DMS114 treated with DMSO at 0.1 percent for 48 hours (cell line): ENCODE results near the gene MPRIP.

Experiments
- DNase-seq: peaks from one replicate; lab custom pipeline; 2025; ENCODE audit not compliant: unreplicated experiment; lab: John Stamatoyannopoulos, UW

Gene MPRIP

DNA sequence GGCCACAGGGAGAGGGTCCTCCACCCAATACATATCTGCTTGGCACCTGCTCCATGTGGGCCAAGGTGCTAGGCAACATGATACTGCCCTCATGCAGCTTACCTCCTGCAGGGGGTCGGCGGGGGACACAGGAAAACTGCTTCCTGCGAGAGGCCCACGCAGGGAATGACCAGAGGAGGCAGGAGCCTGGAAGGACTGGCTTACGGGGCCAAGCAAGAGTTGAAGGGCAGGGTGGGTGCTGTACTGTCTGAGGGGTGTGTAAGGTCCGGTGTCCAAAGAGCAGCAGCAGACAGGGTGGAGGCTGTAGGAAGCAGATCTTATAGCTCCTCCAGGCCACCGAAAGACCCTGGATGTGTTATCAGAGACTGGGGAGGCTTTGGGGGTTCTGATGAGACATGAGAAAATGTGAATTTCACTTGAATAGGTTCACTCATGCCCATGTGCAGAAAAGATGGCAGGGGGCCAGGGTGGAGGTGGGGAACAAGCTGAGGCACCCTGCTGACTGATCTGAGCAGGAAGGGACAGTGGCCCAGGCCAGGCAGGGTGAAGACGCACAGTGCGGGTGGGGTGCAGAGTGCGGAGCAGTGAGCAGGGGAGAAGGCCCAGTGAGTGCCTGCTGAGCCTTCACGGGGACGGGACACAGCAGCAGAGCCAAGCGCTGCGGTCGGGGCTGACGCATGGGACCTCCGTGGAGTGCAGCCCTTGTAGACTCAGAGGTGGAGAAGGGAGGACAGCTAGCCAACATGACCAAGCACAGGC lies 186.4 kb downstream of the MPRIP start:
- no peak for DNase-seq

DNA sequence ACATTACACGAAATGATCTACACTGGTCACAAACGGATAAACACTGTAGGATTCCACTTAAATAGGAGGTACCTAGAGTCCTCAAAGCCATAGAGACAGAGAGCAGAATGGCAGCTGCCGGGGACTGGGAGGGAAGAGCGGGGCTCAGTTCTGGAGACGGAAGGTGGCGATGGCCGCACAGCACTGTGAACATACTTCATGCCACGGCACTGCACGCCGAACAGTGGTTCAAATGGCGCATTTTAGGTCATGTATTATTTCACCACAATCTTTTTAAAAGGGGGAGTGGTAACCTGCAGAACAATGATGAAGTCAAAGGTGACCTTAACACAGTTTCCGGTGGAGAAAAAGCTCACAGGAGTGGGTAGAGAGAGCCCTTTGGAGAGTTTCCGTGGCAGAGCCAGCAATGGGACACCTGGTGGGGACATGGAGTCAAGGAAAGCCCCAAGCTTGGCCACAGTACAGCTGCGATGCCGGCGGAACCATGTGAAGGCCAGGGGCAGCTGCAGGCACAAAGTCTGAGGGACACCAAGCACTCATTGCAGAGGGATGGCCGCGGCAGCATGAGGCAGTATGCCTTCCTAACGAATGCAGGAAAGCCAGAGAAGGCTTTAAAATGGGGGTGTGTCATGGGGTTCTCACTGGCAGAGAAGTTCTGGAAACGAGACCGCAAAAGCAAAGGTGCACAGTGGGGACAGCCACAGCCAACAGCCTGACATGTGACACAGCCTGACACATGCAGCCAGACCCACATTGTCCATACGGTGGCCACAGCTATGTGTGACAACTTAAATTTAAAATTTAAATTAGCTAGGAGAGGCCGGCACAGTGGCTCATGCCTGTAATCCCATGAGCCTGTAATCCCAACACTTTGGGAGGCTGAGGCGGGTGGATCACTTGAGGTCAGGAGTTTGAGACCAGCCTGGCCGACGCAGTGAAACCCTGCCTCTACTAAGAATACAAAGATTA lies 187.4 kb downstream of the MPRIP start:
- DNase-seq: no peak

DNA sequence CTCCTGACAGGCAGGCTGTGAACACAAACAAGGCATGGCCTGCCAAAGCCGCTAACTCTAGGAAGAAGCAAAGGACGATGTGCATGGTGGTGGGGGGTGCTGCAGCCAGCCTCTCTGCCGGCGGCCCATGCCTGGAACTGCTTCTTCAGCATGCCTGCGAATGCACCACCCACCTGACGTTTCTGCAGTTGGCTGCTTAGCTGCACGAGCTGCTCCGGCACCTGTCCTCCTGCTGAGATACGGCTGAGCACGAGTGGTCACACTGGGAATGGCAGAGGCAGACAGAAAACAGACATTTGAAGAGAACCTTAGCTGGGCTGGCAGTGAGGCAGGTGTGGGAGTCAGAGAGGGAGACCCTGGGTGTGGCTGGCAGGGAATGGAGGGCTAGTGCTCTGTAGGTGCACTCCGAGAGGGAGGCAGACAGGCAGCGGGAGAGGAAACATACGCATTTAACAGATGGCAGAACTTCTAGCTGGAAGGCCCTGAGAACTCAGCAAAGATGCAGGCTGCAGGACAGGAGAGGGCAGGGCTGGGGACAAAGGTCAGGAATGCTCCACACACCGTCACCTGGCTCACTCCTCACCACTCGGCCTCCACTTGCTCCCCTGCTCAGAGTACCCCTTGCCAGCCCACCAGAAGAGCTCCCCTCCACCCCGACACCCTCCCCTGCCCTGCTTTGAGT lies 189.5 kb downstream of the MPRIP start:
- DNase-seq: no peak

DNA sequence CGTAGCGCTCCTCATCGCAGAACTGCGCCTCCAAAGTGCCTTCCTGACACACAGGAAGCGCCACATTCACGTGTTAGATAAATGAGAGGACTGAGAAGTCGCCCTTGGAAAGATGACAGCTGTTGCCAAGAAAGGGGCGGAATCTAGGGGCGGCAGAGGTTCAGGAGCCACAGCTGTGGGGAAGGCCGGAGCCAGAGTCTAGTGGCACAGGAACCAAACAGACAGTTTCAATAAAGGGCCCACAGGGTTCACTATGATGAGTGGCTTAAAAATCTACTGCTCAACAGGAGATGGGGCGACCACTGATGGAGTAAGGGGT lies 190.0 kb downstream of the MPRIP start:
- DNase-seq: no peak

DNA sequence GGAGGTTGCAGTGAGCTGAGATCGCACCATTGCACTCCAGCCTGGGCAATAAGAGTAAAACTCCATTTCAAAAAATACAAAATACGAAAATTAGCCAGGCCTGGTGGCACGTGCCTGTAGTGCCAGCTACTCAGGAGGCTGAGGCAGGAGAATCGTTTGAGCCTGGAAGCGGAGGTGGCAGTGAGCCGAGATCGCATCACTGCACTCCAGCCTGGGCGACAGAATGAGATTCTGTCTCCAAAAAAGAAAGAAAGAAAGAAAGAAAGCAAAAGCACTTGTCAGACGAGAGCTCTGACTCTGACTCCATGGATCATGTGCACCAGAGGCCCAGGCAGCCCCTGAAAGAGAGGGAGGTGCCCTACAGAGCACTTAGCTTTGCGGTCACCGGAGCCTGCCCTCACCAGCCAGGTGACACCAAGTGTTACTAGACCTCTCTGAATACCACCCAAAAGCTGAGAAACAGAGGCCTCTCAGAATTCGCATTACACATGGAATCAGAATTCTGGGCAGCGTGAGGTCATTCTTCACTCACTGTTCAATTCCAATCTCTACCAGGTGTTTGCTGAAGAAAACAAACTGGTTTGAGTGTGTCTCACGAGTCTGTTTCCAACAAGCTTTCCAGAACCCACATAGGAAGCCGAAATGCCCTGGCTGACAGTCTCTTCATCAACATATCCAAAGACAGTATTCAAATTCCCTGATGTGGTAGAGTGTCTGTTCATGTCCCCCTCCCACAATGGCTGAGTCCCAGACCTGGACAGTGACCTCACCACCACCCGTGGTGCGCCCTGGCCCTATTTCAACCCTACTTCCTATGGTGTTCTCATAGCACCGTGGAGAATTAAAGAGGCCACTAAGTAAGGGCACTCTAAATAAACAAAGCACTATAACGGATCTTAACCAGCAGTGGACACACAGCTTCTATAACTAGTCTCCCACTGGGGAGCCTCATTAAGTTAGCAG lies 193.2 kb downstream of the MPRIP start:
- no peak for DNase-seq

DNA sequence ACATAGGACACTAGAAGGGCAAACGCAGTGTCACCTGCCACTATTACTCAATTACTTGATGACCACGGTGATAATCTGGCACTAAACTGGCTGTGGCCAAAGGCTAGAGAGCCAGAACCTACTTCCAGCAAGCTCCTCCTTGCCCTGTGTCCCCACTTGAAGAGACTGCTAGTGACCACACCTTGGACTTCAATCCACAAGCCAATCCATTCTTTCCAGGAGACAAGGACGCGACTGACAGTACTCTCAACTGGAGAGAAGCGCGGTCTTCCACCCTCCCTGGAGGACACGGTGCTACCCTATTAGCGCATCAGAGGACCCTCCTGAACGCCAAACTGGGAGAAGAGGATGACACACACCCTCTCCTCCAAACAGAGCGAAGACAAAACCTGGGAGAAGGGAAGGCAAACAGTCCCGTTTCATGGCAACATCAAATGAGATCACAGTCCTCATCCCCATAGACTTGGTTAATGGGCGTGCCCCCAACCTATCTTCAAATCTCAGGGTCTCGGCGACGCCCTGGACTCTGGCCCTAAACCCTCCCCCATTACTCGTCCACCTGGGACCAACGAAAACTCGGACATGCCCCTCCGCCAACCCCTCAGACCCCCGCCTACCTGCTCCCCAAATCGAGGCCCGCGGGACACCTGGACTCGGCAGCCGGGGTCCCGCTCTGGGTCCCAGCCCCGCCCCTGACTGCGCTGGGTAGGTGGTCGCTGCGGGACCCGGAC lies 194.2 kb downstream of the MPRIP start:
- DNase-seq: no peak

DNA sequence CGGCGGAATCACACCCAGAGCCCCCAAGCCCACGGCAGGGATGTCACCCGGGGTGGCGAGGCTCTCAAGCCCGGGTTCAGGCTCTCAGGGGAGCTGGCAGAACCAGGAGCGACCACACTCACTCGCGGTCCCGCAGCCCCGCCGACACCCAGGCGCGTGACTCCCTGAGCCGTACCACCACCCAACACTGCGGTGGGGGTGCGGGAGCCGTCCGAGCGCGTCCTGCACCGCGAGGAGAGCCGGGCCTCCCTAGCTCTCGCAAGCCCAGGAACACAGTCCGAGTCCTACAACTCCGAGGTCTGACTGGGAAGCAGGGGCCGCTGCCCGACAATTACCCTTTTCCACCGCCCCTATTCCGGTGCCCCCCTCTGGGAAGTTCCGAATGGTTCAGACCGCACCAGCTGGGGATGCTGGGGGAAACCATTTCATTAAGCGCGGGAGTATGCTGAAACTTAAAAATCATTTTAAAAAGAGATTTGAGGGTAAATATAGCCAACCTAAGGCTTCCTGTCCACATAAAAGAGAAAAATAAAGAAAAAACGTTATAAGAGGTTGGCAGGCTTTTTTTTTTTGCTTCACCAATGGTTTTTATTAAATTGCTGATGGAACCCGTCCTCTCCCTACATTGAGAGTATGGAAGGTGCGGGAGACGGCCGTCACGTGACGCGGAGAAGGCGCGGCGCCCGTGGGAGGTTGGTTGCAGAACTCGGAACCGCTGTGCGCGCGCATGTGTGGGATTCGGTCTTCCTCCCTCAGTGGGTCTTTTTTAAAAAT lies 195.0 kb downstream of the MPRIP start, which contains the start of gene FLCN:
TSS of gene FLCN (minus strand) at position 143 of the 774 bp plus-strand sequence. CDS start 9,031 bp downstream, outside the sequence.
- DNase-seq: peak; percentile 16

DNA sequence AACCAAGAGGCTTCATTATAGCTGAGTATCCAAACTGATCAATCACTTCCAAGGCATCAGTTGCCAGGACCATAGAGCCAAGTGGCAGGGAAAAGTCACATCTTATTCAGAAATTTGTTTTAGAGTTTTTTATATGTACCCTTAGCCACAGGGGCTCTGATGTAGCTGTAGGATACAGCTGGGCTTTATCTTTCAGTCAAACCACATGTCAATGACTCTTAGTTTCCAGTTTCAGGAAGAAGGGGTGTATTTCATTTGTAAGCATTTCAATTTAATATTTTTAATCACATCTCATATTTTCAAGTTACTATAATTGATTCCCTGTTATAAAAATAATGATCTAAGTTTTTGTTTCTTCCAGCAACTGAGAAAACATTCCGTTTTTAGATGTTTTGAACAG lies 197.6 kb downstream of the MPRIP start:
- no peak for DNase-seq

DNA sequence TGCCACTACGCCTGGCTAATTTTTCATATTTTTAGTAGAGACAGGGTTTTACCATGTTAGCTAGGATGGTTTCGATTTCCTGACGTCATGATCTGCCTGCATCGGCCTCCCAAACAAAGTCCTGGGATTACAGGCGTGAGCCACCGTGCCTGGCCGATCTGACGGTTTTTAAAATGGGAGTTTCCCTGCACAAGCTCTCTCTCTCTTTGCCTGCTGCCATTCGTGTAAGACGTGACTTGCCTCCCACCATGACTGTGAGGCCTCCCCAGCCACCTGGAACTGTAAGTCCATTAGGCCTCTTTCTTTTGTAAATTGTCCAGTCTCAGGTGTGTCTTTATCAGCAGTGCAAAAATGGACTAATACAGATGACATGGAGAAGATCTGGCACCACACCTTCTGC lies 199.4 kb downstream of the MPRIP start:
- no peak for DNase-seq

DNA sequence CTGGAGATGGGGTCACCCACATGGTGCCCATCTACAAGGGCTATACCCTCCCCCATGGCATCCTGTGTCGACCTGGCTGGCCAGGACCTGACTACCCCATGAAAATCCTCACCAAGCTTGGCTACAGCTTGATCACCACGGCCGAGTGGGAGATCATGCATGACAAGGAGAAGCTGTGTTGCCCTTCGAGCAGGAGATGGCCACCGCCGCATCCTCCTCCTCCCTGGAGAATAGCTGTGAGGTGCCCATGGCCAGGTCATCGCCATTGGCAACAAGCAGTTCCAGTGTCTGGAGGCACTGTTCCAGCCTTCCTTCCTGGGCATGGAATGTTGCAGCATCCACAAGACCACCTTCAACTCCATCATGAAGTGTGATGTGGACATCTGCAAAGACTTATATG lies 200.0 kb downstream of the MPRIP start:
- DNase-seq: no peak
